Daoy (cell line): ENCODE data around the gene SEPTIN8. TPM values are rescaled to one million over a fixed set of nuclear protein-coding genes. Genes with fewer than 3 reads are reported as not detected.

Experiments
- DNase-seq: peaks from one replicate; pipeline ENCODE4 v3.0.0-alpha.2; 2015; ENCODE audit warnings: low read depth
- total RNA-seq: library from RNA; depleted of rRNA; stranded (reverse); fragments of >200 nt; shearing (Covaris generic); gene quantifications from 2 replicates; pipeline ENCODE4 v1.2.3, GENCODE V29; 2014

The SEPTIN8 gene
- total RNA-seq, 1 experiment from 2014 or later, result 27.1 TPM

DNA sequence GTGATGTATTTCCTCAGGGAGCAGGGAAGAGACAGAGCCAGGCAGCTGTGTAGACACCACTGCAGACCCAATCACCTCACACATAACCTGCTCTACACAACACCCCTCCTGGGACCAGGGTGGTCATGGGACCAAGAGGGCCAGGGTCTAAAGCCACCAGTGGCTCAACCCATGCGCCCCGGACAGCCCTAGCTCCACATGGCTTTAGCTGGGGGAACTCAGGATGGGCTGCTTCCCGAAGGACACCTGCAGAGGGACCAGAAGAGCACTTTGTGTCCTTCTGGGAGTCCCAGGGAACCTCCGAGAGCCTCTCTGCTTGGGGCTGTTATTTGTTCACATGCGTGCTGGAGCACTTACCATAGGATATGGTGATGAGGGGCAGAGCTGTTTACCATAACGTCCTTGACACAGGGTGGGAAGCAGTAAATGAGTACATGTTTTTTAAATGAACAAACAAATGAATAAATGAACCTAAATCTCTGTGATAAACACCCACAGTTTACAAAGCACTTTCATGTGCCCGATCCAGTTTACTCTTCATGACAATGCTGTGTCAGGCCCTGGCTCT is 12.3 kb downstream of the SEPTIN8 start:
- no peak for DNase-seq

GRCh38 chr5:132764051-132764450 is 13.0 kb downstream of the SEPTIN8 start:
- no peak for DNase-seq

DNA sequence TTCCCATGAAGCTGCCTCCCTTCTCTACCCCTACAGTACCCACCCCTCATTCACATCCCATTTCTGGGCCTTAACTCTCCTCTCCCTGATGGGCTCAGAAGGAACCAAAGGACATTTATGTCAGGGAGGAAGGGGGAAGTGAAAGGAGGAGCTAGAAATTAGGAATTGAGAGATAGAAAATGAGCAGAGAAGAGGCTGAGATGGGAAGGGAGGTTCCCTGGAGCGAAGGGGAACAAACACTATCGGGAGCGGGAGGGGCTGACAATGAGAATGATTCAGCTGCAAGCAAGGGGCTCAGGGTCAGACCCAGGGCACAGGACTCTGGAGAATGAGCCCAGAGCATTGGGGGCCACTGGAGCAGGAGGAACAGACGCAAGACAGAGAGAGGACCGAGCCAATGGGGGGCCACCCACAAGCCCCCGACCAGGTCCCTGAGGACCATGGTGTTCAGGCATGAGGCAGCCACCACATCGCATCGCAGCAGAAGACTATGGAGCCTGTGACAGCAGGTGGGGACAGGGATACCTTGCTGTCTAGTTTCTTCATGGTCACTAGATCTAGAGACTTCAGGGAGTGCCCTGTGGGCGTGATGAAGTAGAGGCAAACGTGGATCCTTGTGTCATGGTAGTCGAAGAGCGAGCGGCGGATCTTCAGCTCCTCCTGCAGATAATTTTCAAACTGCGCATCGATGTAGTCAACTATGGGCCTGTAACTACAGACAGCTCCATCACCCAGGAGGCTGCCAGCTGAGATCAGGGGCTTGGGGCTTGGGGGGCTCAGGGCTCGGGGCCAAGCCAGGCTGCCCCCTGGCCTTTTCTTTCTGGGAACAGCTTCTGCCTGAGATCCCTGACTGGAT is 13.6 kb downstream of the SEPTIN8 start:
- no peak for DNase-seq

DNA sequence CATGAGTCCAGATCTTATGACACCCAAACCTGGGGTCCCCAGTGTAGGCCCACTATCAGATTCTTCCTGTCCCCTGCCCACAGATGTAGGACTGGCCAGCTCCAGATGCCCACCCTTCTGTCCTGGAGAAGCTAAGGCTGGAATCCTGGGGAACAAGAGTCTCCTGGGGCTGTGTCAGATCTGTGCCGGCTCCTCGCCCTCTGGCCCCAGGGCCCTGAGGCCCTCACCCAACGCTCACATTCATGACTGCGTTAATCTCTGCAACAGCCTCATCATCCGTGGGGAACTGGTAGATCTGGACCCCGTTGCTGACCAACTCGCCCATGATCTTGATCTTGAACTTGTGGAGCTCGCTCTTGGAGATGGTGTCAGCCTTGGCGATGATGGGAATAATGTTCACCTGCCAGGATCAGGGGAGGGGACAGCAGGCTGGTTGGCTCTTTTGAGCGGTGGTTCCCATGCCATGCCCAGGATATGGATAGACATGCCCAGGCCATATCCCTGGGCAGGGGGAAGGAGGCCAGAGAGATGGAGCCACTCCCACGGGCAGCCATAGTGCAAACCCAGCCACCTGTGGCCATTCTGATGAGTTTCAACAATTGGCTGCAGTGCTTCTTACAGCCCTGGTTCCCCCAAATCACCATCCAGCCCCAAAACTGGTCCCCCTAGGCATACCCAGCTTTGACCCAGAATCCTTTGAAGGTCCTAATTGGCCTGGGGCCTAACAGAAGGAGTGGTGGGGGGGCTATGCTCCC is 14.6 kb downstream of the SEPTIN8 start:
- no peak for DNase-seq

- DNase-seq, result no peak
Measured at GRCh38 chr5:132761321-132762240, 15.5 kb downstream of the SEPTIN8 start.

DNA sequence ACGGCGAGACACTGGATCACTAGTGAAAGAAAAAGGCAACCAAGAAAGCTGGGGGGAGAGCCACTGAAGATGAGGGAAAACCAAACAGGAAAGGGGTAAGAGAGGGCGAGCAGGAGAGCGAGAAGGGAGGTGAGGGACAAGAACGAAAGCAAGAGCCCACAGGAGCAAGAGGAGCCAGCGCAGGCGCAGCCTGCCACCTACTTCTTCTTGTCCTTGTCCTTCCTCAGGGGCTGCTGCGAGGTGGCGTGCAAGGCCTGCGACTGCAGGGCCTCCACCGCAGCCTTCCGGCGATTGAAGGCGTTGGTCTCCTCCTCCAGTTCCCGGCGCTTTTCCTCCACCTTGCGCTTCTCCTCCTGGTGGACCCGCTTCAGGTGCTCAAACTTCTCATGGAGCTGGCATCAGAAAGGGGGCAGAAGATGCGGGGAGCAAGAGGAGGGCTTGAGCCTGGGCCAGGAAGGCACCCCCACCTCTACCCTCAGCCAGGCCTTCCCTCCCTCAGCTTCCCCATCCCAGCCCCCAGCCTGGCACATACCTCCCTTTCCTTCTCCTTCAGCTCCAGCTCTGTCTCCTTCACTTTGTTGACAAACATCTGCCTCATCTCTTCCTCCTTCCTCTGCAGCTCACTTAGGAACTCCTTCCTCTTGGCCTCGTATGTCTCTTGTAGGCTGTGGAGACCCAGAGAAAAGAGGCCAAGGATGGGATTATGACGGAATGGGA is 16.3 kb downstream of the SEPTIN8 start:
- DNase-seq, result no peak

- DNase-seq, result no peak
Measured at GRCh38 chr5:132760049-132760420, 17.0 kb downstream of the SEPTIN8 start.

GRCh38 chr5:132759114-132760048 is 17.7 kb downstream of the SEPTIN8 start:
- DNase-seq, result no peak

GRCh38 chr5:132758451-132758850 is 18.6 kb downstream of the SEPTIN8 start:
- DNase-seq, result no peak

GRCh38 chr5:132756542-132756941 is 20.5 kb downstream of the SEPTIN8 start:
- no peak for DNase-seq

DNA sequence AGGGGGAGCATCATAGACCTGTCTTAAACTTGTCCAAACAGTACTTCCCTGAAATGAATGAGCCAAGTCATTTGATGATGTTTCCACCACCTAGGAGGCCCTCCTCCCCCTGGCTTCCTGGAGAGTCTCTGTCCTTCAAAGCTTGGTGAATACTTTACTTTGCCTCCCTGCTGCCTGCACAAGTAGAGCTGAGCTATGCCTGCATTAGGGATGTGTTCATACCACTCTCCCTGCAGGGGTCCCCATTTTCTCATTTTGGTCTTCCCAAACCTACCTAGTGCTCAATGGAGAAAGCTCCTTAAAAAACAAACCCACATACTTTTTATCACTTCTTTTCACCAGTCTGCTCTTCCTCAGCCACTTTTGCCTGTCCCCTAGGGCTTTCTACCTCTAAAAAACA is 22.1 kb downstream of the SEPTIN8 start:
- DNase-seq, result no peak

DNA sequence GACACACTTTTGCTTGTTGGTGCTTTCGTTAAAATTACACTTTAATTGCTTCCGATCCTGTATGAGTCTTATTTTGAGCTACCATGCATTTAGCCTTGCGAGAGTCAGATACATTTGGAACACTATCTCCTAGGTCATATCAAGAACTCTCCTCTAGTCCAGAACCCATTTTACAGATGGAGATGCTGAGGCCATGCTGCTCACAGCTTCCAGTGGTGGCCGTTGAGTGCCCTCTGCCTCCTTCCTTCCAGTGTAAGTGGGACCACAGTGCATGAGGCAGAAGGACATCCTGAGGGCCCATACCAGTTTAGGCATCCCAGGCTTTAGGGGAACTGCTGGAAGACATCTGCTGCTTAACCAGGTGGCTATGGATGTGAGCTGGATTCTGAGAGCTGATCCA is 22.9 kb downstream of the SEPTIN8 start:
- DNase-seq, result no peak

GRCh38 chr5:132753135-132753987 is 23.7 kb downstream of the SEPTIN8 start:
- no peak for DNase-seq

DNA sequence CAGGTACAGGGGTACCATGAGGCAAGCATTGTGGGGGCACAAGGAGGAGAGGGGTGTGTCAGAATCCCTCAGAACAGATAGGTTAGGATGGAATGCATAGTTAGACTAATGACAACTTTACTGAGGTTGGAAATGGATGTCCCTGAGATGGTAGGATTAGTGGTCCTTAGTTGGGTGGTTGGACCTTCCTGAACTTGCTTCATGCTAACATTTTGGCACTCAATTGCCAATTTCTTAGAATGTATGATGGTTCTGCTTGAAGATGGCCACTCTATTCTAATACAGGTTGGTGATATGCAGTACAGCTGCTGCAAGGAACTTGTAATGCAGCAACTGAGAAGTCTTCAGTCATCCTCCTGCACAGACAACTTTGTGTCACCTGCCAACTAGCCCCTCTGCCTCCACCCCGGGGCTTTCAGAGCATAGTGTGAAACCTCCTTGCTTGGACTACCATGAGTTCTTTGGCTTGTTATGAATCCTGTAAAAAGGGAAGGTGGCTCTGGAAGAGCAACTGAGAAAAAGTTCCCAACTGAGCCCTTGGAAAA is 24.4 kb downstream of the SEPTIN8 start:
- no peak for DNase-seq

GRCh38 chr5:132751971-132752580 is 25.0 kb downstream of the SEPTIN8 start:
- DNase-seq, result no peak

DNA sequence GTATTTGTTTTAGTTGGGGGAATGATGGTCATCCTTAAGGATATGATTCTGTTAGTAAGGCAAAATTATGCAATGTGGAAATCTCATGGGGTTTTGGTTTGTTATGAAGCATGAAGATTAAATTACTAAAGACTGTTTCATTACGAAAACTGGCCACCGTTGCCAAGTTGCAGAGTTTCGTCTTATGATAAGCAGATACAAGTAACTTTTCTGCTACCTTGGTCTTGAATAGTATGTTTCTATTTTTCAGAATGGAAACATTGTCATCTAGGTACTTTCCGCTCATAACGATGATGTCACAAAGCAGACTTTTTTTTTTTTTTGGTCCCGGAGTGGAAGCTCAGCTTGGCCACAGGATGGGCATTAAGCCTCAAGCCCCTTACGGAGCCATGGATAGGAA is 25.6 kb downstream of the SEPTIN8 start:
- no peak for DNase-seq

DNA sequence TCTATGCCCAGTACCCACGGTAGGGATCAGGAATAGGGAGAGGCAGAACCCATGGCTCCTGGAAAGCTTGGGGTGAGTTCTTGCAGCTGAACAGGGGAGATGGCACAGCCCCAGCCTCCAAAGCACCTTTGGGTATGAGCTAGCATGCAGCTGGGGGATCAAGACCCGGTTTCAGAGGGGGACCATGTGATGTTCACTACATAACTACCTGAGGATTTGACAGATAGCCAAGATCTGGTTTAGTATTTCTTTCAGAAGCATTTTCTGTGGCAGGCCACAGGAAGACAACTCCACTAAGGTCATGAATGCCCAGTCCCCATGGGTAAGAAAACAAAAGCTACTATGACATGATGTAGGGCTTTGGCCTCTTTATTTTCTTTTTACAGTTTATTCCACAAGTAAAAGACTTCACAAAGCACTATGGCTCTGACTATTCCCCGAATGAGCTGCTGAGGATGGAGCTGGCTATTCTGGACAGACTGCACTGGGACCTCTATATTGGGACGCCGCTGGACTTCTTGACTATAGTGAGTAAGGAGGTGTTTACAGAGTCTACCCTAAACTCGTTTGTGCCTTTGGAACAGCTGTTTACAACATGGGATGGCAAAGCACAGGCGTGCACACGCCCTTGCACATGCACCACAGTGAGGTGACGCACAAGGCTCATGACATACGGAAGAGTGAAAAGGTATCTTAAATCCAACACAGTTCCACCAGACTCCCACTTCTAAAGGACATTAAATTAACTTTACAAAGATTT is 26.4 kb downstream of the SEPTIN8 start:
- DNase-seq, result no peak
